GM04503 (cell line): ENCODE results near the gene CNOT9.

ENCODE experiments used
- DNase-seq: peaks from one replicate; pipeline ENCODE4 v3.0.0-alpha.2; 2012; ENCODE audit warnings: low read depth

Gene CNOT9

DNA sequence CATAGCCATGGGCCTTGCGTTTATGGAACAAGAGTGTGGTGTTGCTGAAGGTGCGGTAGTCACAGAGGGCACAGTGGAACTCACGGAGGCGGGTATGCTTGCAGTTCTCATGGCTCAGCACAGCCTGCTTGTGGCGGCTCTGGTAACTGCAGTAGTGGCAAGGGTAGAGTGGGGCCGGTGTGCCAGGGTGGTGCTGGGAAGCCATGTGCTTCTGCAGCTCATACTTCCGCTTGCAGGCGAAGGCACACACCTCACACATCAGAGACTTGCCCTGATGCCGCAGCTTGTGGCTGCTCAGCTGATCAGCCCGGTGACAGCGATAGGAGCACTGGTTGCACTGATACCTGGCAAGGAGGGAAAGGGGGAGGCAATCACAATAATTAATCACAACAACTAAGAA lies 76.1 kb downstream of the CNOT9 start:
- no peak for DNase-seq

DNA sequence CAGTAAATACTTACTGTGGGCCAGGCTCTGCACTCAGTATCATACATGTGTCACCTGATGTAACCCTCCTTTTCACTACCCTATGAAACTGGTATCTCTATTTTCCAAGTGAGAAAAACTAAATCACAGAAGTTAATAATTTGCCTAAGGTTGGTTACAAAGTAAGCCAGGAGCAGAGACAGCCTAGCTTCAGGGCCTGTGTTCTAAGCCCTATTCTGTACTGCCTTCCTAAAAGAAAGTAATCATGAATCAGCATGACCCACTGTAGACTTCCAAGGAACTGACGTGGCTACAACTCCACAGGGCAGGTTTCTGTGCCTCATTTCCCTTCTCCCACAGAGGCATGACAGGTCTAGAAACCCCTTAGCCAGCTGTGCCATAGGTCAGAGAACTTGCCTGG lies 76.5 kb downstream of the CNOT9 start:
- no peak for DNase-seq
